RWPE1 (cell line): ENCODE results near the gene CFAP74.
A peak's percentile ranks its signal among the peaks of the same experiment; 100 is the strongest.
"Not testable (repeated sequence)": the region's sequence is repeated elsewhere in the genome, so short reads cannot be mapped to it uniquely, and the experiment has no call there.

ENCODE experiments used
- CTCF ChIA-PET: fragments of 350-600 bp; sonication (Branson Sonifier 250); formaldehyde crosslinking; extraction: SDS; loops from one replicate; lab custom pipeline; 2021; lab: Yijun Ruan, JAX
- POLR2A ChIA-PET: fragments of 400-600 bp; formaldehyde crosslinking; extraction: SDS; loops from one replicate; lab custom pipeline; 2020; ENCODE audit warnings: antibody characterized with exemption; ENCODE audit not compliant: low non-redundant PET; lab: Yijun Ruan, JAX
- DNase-seq: peaks from one replicate; pipeline ENCODE4 v3.0.0; 2012; ENCODE audit warnings: low spot score
- H3K27ac ChIP-seq: fragments of 450-650 bp; 2 replicates; pipeline ENCODE4 v1.5.1; 2017
- CTCF ChIP-seq: fragments of 450-650 bp; conservative IDR thresholded peaks from 2 replicates; pipeline ENCODE4 v1.5.1; 2017; ENCODE audit warnings: low read depth, mild to moderate bottlenecking

CFAP74 gene

GRCh38 chr1:1890506-1891348 is 112.9 kb downstream of the CFAP74 start, which contains the start of gene GNB1:
GNB1 (minus strand) TSS chr1:1891087; CDS start chr1:1825453, 65,634 bp downstream.
- POLR2A ChIA-PET, result no interaction called here
- DNase-seq, result peak; percentile 91
- no peak for TF ChIP-seq CTCF
- CTCF ChIA-PET, result interaction anchor here (1.3 kb wide), 1 partner anchor 18 kb away, joined by 5 read pairs; no protein-coding TSS in a partner anchor
- H3K27ac ChIP-seq, result peak within 1 kb of the TSS; percentile 93

- peak overlapping the region; percentile 93 for H3K27ac ChIP-seq
- POLR2A ChIA-PET, result no interaction called here
- DNase-seq, result peak; percentile 49
- CTCF ChIA-PET, result no interaction called here
- TF ChIP-seq CTCF, result no peak
Measured at GRCh38 chr1:1889847-1890505, 113.6 kb downstream of the CFAP74 start.

- CTCF ChIA-PET, result interaction anchor here (0.6 to 1.0 kb wide), 2 partner anchors 19 to 84 kb away, joined by 3 read pairs; no protein-coding TSS in a partner anchor
Measured at GRCh38 chr1:1889090-1889750, 114.4 kb downstream of the CFAP74 start.

GRCh38 chr1:1883890-1884289 is 119.7 kb downstream of the CFAP74 start:
- peak overlapping the region; percentile 52 for H3K27ac ChIP-seq
- CTCF ChIA-PET, result interaction anchor here (0.6 kb wide), 1 partner anchor 321 kb away, joined by 3 read pairs; no protein-coding TSS in a partner anchor
- DNase-seq, POLR2A ChIA-PET: not testable (repeated sequence)

More at GRCh38 chr1:1889090-1889750, 114.4 kb downstream of the CFAP74 start:
- H3K27ac ChIP-seq, result peak overlapping the region; percentile 93
- POLR2A ChIA-PET, result interaction anchor here (0.7 kb wide), 1 partner anchor 112 kb away, joined by 4 read pairs; no protein-coding TSS in a partner anchor
- no peak for DNase-seq
- TF ChIP-seq CTCF, result no peak

- DNase-seq, result no peak
- peak overlapping the region; percentile 52 for H3K27ac ChIP-seq
- POLR2A ChIA-PET, result no interaction called here
- CTCF ChIA-PET, result interaction anchor here (0.6 kb wide), 2 partner anchors 23 to 320 kb away, joined by 3 read pairs; no protein-coding TSS in a partner anchor
- no peak for TF ChIP-seq CTCF
Measured at GRCh38 chr1:1883092-1883873, 120.3 kb downstream of the CFAP74 start.

- H3K27ac ChIP-seq, result peak overlapping the region; percentile 28
- POLR2A ChIA-PET, result no interaction called here
- no peak for TF ChIP-seq CTCF
- CTCF ChIA-PET, result no interaction called here
- no peak for DNase-seq
Measured at GRCh38 chr1:1881727-1882126, 121.9 kb downstream of the CFAP74 start.
